ENCODE results near the gene AATK.

- TF ChIP-seq CTCF (conservative IDR thresholded peaks at IDR 0.05; ENCODE audit: low read depth, low read length), result no peak
- no peak for TF ChIP-seq EZH2 (IDR thresholded peaks at IDR 0.05; ENCODE audit: low read length, unreplicated experiment)
- no peak for TF ChIP-seq EZH2phosphoT487 (IDR thresholded peaks at IDR 0.05; ENCODE audit: borderline replicate concordance, low read length)
Observed at GRCh38 chr17:81182596-81182995, 16.6 kb upstream of the AATK start.
